ENCODE data around the gene MAP4K3.

DNA sequence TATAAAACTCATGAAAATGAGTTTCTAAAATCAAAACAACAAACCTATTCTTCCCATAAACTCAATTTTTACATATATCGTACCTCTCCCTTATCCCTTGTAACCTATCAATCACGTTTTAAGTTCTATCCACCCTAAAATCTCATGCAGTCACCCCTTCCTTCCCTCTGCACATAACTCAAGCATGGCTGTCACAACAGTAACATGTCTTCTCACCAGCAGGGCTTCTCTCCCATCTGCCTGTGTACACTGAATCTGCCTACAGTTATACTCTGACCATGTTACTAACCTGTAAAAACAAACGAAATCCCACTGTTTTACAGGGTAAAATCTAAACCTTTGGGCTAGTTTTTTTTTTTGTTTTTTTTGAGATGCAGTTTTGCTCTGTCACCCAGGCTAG lies 68.2 kb downstream of the MAP4K3 start:
- TF ChIP-seq ZNF274 (IDR thresholded peaks at IDR 0.05; ENCODE audit: low read depth, low read length) (no peak), YY1 (IDR thresholded peaks at IDR 0.05; ENCODE audit: insufficient read depth, insufficient read length) (no peak)

Measured in NT2/D1 (cell line).